GM18517 (cell line): ENCODE data around the gene MYO1E.

Experiments used
- ATAC-seq: cut with Tn5 transposase; IDR thresholded peaks from one replicate; pipeline ENCODE4 v1.9.1; 2021; ENCODE audit warnings: mild to moderate bottlenecking, moderate library complexity; ENCODE audit not compliant: unreplicated experiment

MYO1E gene

GRCh38 chr15:59322056-59322759 is 50.5 kb downstream of the MYO1E start:
- ATAC-seq: no peak

- ATAC-seq: no peak
These were observed 51.5 kb downstream of the MYO1E start for GRCh38 chr15:59321000-59321689.

- ATAC-seq: no peak
These were observed 55.5 kb downstream of the MYO1E start for GRCh38 chr15:59317211-59317610.

- ATAC-seq: no peak
These were observed 56.7 kb downstream of the MYO1E start for GRCh38 chr15:59315914-59316451.

GRCh38 chr15:59313641-59314332 is 58.9 kb downstream of the MYO1E start:
- ATAC-seq: no peak

GRCh38 chr15:59312205-59312604 is 60.5 kb downstream of the MYO1E start:
- no peak for ATAC-seq

- ATAC-seq: no peak
These were observed 61.5 kb downstream of the MYO1E start for GRCh38 chr15:59311195-59311594.

- no peak for ATAC-seq
These were observed 63.3 kb downstream of the MYO1E start for GRCh38 chr15:59309405-59309804.

GRCh38 chr15:59307165-59307537 is 65.5 kb downstream of the MYO1E start:
- ATAC-seq: no peak

- ATAC-seq: no peak
These were observed 66.0 kb downstream of the MYO1E start for GRCh38 chr15:59306520-59307164.

GRCh38 chr15:59304807-59305206 is 67.9 kb downstream of the MYO1E start:
- no peak for ATAC-seq

- ATAC-seq: no peak
These were observed 68.5 kb downstream of the MYO1E start for GRCh38 chr15:59304034-59304795.

- no peak for ATAC-seq
These were observed 69.0 kb downstream of the MYO1E start for GRCh38 chr15:59303633-59304032.

GRCh38 chr15:59303136-59303535 is 69.5 kb downstream of the MYO1E start:
- ATAC-seq: no peak

- ATAC-seq: no peak
These were observed 71.1 kb downstream of the MYO1E start for GRCh38 chr15:59301527-59301926.

- no peak for ATAC-seq
These were observed 72.0 kb downstream of the MYO1E start for GRCh38 chr15:59300618-59301139.

GRCh38 chr15:59299929-59300617 is 72.6 kb downstream of the MYO1E start:
- ATAC-seq: peak; percentile 52

- no peak for ATAC-seq
These were observed 73.8 kb downstream of the MYO1E start for GRCh38 chr15:59298854-59299250.

GRCh38 chr15:59298225-59298853 is 74.3 kb downstream of the MYO1E start:
- ATAC-seq: peak; percentile 77
